ENCODE results near the gene ATP5F1C.
"Not testable (repeated sequence)": the region's sequence is repeated elsewhere in the genome, so short reads cannot be mapped to it uniquely, and the experiment has no call there.

ATP5F1C gene

DNA sequence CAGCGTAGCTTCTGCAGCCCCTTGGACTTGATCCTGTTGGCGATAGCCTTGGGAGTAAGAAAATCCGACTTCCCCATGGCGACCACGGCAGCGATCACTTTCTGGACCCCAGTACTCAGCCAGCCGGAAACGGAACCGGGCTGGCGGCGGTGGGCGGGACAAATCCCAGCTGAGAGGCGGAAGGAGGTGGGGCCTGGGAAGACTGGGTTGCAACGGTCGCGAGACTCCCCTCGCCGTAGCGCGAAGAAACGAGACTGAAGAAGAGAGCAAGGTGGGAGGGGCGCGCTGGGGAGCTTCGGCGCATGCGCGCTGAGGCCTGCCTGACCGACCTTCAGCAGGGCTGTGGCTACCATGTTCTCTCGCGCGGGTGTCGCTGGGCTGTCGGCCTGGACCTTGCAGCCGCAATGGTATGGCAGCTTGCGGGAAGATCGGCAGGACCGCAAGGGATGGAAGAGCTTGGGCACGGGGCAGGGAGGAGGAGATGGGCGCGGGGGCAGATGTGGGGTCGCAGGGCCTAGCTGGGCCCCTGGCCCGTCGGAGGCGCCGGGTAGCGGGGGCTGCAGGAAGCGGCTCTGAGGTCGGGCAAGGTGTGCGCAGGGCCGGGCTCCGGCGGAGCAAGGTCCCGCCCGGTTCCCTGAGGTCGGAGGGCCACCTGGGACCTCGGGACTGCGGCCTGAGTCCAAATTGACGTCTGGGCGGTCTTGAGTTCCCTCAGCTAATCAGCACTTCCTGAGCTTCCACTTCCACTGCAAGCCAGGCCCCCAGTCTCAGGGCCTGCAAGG lies at the start of gene ATP5F1C, which contains the start of gene KIN:
ATP5F1C (plus strand) TSS at position 321 of the 782 bp plus-strand sequence; CDS start at position 352, 31 bp downstream.
KIN (minus strand) TSS at position 137 of the 782 bp plus-strand sequence; CDS start at position 77, 60 bp downstream.
- DNase-seq: peak; percentile 95

DNA sequence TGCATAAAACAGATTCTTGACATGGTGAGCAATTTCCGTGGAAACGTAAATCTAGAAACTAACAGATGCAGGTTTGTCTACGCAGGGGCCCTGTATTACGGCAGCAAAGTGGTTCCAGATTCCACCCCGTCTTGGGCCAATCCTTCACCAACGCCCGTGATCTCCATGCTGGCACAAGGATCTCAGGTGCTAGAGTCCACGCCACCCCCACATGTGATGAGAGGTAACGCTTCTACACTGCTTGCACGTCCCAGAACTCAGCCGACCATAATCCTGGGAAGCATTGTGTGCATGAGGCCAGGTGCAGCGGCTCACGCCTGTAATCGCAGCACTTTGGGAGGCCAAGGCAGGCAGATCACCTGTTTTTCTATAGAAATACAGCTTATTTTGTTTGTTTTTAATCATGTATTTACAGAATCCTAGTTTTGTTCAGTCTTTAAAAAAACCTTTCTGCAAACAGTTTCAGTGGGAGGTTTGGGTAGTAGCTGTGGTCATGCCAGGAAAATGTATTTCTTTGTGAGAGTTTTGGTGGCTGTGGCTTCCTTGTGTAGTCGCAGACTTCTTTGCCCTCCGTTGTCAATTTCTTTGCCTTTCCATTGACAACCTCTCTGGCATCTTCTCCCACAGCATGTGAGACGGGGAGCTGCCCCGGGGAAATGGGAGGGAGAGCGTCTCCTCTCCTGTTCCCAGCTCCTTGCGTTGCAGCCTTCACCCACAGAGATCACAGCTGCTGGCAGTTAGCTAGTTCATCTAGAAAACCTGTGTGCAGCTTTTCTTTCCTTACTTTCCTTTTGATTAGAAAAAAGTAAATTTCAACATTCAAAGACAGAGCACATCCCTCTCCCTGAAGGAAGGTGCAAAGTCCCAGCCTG lies 49.2 kb upstream of the ATP5F1C start:
- no peak for DNase-seq

DNA sequence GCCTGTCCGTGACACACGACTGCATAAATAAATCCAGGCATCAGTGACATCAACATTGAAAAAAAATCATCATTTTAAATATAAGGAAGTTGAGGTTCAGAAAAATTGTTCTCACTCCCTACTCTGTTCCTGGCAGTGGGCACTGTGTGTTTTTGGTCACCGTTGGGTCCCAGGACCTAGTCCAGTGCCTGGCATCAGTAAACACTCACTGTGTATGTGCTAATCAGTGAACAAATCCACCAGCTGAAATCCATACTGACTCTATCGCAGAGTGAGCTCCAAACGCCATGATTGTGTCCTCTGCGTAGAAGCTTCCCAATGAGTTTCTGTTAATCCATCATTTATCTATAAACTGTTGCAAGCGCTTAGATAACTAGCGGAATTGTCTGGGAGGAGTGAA lies 43.7 kb upstream of the ATP5F1C start:
- no peak for DNase-seq

DNA sequence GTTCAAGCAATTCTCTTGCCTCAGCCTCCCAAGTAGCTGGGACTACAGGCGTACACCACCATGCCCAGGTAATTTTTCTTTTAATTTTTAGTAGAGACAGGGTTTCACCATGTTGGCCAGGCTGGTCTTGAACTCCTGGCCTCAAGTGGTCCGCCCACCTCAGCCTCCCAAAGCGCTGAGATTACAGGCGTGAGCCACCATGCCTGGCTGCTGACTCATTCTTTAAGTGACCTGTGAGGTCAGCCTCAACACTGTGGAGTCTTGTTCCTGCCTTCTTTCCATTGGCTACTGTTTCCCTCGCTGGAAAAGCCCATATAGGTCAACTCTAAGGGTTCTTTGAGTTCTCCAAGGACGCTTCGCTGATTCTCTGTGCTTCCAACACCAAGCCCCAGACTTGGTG lies 39.3 kb upstream of the ATP5F1C start:
- not testable (repeated sequence) for DNase-seq

DNA sequence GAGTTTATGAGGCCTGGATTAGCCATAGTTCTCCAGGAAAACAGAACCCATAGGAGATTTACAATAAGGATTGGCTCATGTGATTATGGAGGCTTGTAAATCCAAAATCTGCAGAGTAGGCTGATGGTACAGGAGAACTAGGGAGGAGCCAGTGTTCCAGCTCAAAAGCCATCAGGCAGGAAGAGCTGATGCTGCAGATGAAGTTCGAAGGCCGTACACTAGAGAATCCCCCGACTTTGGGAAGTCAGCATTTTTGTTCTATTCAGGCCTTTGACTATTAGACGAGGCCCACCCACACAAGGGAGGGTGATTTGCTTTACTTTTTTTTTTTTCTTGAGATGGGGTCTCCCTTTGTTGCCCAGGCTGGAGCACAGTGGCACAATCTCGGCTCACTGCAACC lies 37.8 kb upstream of the ATP5F1C start:
- DNase-seq: no peak

DNA sequence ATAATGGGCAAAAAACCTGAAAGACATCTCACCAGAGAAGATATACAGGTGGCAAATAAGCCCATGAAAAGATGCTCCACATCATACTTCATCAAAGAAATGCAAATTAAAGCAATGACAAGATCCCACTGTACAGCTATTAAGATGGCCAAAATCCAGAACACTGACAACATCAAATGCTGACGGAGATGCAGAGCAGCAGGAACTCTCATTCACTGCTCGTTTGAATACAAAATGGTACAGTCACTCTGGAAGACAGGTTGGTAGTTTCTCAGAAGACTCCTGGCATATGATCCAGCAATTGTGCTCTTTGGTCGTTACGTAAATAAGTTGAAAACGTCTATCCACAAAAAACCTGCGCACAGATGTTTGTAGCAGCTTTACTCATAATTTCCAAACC lies 35.7 kb upstream of the ATP5F1C start:
- DNase-seq: no peak

DNA sequence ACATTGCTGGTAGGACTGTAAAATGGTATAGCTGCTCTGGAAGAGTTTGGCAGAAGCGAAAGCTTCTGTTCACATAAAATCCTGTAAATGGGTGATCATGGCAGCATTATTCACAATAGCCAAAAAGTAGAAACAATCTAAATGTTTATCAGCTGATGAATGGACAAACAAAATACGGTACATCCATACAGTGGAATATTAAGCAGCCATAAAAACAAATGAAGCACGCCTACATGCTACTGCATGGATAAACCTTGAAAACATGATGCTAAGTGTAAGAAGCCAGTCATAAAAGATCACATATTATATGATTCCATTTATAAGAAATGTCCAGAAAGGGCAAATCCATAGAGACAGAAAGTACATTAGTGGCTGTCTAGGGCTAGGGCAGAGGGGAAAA lies 32.9 kb upstream of the ATP5F1C start:
- DNase-seq: no peak

DNA sequence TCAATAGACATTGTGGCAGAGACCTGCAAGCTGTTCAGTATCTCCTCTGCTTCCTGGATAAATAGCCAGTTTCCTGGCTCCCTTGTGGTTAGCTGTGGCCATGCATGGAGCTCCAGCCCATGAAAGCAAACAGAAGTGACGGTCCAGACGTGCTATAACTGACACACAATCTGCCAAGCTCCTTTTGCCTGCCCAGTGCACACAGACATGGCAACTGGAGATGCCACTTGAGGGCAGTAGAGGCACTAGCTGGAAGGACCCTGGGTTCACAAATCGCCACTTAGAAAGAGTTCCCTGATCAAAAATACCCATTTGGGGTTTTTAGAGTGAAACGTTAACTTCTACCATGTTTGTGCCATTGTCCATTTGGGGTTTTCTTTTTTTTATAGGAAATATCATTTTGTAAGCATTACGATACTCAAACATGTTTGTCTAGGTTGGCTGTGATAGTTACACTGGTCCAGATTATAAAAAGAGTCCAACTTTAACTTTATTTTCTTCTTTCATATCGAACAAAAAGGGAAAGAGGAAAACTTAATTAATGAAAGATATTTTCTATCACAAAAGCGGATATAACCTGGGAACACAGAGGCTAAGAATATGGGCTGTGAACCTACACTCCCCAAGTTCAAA lies 31.5 kb upstream of the ATP5F1C start:
- peak in 1 of 2 donors; percentile 2 for DNase-seq

DNA sequence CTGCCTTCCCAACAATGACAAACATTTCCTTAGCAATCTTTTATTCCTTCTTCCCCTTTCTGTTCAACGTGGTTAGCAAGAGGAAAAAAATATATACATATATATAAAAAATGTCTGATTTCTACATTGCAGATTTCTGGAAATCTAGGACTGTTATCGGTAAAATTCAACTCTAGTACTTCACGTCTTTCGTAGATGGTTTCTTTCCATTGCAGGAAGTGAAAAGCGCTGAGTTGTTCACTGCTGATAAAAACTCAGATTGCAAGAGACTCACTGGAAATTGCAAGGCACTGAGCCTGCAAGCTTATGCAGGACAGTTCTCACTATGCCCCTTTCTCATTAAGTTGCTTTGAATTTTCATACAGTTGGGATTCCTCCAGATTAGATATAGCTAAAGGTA lies 24.0 kb upstream of the ATP5F1C start:
- no peak for DNase-seq

DNA sequence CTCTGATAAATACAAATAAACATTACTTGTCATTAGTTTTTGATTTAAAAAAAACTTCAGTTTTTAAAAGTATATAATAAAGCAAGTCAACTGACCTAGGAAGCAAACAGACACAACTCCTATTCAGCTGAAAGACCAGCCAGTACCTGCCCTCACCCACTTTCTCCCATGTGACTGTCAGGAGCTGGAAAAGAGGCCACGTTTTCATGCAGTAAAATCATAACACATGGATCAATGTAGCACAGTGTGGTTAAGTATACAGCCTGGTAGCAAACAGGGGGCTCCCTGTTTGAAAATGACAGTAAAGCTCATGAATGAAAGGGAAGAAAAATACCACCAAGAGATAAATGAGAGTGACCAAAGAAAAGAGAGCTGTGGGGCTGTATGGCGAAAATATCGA lies 21.7 kb upstream of the ATP5F1C start:
- no peak for DNase-seq

DNA sequence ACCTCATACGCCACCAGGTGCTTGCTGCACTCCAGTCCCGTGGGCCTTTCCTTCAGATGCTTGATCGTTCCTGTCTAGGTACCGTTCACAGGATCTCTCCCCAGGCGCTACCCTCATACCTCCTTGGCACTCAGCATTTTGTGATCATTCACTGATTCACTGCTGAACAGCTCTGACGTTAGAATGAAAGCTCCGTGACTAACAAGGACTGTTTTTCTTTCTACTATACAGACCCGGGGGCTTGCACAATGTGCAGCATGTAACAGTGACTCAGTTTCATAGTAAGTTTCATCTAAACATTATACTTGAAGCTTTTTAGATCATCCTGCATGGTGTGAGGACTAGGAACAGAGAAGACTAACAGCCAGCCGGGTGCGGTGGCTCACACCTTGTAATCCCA lies 20.8 kb upstream of the ATP5F1C start:
- DNase-seq: no peak

DNA sequence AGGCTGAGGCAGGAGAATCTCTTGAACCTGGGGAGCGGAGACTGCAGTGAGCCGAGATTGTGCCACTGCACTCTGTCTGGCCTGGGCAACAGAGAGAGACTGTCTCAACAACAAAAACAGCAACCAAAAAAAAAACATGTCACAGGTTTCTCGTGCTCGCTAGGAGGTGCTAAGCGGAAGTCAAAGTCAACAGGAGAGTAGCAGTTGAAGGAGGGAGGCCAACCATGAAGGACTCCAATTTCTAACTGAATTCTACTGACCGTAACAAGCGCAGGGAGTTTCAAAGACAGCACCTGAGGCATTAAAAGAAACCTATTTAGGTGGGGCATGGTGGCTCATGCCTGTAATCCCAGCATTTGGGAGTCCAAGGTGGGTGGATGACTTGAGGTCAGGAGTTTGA lies 19.6 kb upstream of the ATP5F1C start:
- DNase-seq: no peak

DNA sequence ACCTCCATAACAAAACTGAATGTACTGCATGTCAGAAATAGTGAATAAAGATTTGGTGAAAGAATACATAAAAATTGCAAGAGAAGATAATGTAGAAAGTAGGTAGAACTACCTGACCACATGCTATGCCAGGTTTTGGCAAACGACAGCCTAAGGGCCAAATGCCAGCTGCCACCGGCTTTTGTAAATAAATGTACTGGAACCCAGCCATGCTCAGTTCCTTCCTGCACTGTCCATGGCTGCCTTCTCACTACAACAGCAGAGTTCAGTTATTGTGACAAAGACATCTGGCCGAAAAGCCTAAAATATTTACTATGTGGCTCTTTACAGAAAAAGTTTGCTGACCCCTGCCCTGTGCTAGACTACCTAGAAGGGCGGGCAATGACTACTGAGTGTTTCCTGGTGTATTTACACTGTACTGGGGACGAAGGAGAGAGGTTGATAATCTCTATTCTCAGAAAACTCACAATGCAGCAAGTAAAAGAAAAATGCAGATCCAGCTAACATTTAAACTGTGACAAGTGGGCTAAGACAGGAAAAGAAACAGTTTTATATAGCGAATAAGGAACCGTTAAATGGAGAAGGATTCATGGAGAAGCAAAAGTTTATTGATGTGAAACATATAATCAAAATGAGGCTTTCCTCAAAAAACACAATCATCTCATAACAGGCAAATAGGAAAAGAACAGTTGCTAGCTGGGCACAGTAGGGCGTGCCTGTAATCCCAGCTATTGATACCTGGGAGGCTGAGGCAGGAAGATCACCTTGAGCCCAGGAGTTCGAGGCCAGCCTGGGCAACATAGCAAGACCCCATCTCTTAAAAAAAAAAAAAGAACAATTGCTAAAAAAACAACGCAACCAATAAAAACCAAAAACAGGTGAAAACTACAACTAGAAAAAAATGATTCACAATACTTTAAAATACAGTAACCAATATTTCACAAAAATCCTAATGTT lies 13.9 kb upstream of the ATP5F1C start:
- DNase-seq: no peak

DNA sequence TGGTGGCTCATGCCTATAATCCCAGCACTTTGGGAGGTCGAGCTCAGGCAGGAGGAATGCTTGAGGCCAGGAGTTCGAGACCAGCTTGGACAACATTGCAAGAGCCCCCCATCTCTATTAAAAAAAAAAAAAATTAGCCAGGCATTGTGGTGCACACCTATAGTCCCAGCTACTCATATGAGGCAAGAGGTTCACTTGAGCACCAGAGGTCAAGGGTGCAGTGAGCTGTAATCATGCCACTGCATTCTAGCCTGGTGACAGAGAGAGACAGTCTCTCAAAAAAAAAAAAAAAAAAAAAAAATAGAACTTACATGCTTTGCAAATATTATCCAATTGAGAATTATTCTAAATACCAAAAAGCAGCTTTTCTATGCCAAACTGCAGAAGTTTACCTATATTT lies 11.2 kb upstream of the ATP5F1C start:
- no peak for DNase-seq

DNA sequence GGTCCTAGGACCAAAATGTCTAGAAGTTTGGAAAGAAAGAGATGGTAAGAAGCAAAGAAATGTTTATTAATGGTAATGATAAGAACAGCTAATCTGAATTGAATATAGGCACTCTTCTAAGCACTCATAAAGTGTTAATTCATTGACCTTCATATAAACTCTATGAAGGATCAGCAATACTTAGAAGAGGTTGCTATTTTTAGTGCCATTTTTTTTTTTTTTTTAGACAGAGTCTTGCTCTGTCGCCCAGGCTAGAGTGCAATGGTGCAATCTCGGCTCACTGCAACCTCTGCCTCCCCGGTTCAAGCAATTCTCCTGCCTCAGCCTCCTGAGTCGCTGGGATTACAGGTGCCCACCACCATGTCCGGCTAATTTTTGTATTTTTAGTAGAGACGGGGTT lies 5.8 kb upstream of the ATP5F1C start:
- DNase-seq: not testable (repeated sequence)

DNA sequence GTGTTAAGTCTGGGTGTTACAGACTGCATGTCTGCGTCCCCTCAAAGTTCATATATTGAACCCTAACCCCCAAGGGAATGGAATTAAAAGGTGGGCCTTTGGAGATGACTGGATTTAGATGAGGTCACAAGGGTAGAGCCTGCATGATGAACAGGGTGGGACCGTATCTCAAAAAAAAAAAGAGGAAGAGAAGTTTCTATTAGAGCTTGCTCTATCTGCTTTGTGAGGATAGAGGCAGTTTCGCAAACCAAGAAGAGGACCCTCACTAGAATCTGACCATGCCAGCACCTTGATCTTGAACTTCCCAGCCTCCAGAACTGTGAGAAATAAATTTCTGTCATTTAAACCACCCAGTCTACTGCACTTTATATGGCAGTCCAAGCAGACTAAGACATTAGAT lies 1.5 kb upstream of the ATP5F1C start:
- no peak for DNase-seq

DNA sequence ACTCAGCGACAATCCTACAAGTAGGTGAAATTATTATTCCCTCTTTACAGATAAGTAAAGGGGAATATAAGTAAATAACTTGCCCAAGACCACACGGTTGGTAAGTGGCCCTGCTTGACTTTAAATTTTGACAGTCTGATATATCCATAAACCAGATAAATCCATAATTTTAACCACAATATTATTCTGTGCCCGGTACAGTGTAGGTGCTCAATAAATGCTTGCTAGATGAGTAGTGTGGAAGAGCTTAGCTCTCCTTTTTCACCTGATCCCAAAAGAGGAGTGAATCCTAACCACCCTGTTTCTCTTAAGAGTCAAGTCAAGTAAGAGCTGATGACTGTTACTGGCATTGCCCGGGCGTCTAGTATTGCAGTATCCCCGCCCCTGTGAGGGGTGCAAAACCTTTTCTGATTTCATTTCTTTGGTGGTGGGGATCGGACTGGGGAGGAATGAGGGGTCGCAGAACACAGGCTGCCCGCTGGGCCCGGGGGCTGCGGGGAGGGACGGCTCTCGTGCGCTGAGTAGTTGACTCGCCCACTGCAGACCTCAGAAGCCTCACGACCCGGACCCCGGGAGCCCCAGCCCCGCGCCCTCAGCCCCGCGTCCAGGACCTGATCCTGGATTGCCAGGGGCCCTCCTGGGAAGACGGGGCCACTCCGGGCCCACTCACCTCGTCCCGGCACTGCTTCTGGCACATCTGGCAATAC lies 674 bp upstream of the ATP5F1C start:
- peak in 1 of 2 donors; percentile 3 for DNase-seq

DNA sequence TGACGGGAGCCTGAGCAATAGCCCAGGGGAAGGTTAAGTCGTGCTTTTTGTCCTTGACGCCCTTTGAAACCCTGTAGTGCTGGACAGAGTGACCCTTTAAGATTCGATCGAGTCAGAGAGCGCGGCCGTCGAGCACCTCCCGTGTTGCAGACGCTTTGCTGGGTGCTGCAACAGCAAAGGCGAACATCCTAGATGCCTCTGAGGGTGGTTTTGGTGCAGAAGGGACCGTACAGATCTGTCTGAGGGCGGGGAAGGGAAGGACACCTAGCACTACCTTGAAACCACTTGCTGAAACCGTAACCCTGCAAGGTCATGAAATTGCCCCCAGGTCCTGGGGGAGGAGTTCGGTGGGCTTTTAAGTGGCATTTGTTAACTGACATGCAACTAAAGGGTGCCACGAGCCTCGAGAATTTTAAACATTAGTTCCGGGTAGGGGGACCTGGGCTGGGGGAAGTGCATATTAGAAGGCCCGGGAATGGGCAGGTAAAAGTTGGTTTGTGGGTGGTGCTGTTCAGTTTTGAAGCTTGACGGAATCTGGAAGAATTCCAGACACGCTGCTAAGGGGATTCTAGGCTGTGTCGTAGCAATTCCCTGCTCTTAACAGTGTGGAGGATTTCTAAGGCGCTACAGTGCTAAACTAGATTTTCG lies 786 bp downstream of the ATP5F1C start:
- DNase-seq: no peak

DNA sequence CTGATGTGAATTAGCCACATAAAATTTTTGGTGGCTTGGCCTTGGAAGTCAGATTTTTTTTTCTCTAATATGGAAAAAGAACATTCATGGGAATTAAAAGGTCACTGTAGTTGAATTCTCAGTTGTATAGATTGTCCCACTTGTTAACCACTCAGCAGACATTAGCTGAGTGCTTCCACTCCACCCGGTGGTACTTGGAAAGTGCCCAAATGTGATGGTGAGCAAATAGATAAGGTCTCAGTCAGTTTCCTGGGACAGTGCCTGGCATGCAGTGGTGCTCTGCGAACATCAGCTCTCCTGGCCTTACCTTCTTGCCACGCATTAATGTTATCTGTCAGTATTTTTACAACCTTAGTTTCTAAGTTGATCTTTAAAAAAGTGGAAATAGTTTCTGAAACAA lies 1.4 kb downstream of the ATP5F1C start:
- no peak for DNase-seq

DNA sequence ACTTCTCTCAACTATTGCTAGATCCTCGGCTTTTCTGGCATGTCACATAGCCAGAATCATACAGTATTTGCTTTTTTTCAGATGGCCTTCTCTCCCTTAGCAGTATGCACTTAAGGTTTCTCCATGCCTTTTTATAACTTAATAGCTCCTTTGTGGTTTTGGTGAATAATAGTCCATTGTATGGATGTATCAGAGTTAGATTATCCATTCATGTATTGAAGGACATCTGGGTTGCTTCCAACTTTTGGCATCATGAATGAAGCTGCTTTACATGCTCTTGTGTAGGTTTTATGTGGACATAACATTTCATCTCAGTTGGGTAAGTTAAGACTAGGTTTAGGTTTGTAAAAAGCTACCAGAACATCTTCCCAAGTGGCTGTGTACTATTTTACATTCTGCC lies 4.6 kb downstream of the ATP5F1C start:
- DNase-seq: no peak
